Inflammatory macrophage treated with lipopolysaccharide for 4 hours (primary cell): ENCODE results near the gene ANK3.
A peak's percentile ranks its signal among the peaks of the same experiment; 100 is the strongest.

Experiments
- DNase-seq: peaks from one replicate; pipeline ENCODE4 v3.0.0-alpha.2; 2020

The ANK3 gene

DNA sequence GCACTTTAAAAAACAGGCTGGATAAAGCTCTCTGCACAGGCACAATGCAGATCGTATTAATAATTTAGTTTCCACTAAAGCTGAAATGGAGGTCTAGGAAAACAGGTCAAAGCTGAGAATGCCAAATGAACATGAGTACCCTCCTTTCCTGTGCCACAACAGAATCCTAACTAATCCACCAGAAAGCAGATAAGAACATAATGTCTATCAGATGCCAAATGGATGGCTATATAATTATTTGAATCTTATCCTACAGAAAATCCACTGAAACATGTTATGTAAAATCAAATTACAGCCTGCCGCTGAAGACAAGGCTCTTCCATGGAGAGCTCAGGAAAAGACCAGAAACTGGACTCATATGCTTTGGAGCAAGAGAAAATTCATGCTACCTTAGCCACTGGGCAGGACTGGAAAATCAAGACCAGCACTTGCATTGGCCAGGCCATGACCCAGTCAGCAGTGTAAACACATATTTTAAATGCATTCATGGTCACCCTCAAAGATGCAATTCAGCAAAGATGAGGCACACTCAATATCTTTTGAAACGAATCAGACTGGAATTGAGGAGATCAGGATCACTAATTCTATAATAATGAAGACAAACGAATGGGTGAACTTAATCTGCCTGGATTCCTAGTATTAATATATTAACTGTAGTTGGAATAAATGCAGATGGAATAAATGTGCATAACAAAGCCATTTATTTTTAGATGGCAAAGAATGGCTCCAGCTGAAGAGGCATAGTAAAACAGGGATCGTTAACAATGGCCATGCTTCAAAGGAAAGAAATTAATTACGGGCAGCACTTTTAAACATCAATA, 13.2 kb downstream of the ANK3 start:
- no peak for DNase-seq

- DNase-seq: no peak
These were observed 14.2 kb downstream of the ANK3 start for GRCh38 chr10:60375293-60376004.

- DNase-seq: peak; percentile 58
These were observed 14.8 kb downstream of the ANK3 start for GRCh38 chr10:60374836-60375235.

- DNase-seq: no peak
These were observed 17.2 kb downstream of the ANK3 start for GRCh38 chr10:60372436-60372835.

DNA sequence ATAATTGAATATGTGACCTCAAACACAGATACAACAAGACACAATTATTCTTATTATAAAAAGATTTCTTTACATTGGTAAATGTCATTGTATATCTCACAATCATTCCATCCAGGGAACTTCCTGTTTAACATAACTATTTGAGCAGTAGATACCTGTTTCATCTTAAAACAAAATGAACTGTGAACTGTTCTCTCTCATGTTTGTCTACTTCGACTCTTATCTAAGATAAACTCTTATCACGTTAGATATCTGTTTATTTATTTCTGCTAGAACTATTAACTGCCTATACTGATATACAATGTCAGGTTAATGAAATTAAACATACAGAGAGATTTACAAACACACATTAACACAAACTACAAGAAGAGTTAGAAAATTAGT, 20.1 kb downstream of the ANK3 start:
- no peak for DNase-seq

- DNase-seq: no peak
These were observed 20.7 kb downstream of the ANK3 start for GRCh38 chr10:60368875-60369546.

GRCh38 chr10:60367901-60368300, 21.8 kb downstream of the ANK3 start:
- no peak for DNase-seq

- DNase-seq: no peak
These were observed 22.2 kb downstream of the ANK3 start for GRCh38 chr10:60367431-60367830.

GRCh38 chr10:60367024-60367423, 22.7 kb downstream of the ANK3 start:
- DNase-seq: no peak

DNA sequence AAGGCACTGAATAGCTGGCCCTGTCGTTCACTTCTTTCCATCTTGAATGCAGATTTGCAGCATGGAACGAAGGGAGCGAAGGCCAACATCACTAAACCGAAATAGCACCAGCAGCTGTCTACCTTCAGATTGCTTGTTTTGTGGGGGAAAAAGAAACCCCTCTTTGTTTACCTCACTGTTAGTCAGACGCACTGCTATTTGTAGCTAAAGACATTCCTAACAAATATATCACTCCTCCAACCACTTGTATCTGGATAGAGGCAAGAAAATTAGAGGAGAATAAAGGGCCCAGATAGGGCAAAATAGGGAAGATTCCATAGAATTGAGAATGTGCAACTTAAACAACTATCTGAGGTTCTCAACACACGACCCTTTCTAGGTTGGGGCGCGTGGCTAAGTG, 26.5 kb downstream of the ANK3 start:
- no peak for DNase-seq

GRCh38 chr10:60362461-60362860, 27.2 kb downstream of the ANK3 start:
- no peak for DNase-seq

DNA sequence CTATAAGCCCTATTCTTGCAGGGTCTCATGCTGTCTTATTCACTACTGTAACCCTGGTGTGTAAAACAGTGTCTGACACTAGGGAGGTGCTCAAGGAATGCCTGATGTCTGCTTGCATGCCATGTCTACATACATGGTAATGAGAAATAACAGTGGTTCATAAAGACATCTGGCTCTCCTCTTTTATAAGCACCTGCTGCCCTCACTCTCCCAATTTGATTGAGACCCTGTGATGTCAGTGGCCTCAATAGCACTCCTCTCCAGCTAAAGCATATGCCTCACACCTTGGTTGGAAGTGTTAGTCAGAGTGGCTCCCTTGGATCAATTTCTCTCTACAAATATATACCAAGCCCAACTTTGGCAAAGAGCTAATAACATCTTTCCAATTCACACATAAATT, 30.6 kb downstream of the ANK3 start:
- no peak for DNase-seq

DNA sequence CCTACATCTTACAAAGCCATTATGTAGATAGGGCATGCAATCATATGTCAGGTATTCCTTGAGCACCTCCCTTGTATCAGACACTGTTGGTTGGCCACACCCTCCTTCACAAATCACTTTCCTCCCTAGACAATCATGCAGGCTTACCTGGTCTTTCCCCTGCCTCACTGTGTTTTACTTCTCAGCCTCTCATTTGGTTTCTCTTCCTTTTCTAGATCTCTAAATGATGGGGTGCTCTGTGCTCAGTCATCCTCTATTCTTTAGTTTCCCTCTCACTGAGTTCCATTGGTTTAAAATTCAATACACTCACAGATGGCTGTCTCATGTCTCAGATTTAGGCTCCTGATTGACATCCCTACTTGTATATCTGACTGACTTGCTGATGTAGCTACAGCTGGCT, 31.4 kb downstream of the ANK3 start:
- DNase-seq: no peak

DNA sequence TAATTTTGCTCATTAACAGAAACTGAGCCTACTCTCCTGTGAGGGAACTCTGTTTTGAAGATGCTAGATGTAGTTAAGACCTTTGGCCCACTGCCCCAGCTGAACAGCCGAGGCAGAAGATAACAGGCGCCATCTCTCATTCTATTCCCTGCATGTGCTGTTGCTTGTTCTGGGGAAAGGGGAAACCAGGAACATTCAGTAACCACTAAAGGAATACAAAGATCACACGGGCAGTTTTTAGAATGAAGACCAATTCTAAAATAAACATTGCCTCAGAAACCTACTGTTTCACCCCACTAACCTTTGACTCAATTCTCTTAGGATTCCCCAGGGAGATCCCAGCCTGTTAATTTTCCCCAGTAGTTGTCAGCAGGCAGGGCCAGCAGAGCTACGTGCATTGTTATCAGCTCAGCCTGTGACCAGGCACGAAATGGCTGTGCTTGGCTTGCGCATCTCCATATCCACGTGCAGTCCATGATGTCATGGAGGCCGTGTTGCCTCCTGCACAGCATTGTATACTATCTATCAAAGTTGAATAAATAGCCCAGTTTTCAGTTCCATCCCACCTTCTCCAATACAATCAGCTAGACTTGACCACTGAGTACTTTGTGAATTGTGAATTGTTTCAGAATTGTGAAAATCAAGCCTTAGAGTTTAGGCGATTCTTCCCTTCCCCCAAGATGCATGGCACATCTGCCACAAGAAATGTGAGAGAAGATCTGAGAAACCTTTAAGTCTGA, 36.0 kb downstream of the ANK3 start:
- DNase-seq: no peak

DNA sequence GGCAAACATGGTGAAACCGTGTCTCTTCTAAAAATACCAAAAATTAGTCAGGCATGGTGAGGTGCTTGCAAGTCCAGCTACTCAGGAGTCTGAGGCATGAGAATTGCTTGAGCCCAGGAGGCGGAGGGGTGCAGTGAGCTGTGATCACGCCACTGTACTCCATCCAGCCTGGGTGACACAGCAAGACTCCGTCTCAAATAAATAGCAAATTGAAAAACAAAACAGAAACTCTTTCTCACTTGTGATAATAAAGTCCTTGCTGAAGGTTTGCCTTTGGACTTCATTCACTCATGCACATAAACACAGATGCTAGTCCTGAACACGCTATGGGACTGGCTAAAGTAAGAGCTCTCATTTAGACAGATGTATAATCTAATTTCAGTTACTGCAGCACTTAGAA, 37.6 kb downstream of the ANK3 start:
- DNase-seq: no peak

DNA sequence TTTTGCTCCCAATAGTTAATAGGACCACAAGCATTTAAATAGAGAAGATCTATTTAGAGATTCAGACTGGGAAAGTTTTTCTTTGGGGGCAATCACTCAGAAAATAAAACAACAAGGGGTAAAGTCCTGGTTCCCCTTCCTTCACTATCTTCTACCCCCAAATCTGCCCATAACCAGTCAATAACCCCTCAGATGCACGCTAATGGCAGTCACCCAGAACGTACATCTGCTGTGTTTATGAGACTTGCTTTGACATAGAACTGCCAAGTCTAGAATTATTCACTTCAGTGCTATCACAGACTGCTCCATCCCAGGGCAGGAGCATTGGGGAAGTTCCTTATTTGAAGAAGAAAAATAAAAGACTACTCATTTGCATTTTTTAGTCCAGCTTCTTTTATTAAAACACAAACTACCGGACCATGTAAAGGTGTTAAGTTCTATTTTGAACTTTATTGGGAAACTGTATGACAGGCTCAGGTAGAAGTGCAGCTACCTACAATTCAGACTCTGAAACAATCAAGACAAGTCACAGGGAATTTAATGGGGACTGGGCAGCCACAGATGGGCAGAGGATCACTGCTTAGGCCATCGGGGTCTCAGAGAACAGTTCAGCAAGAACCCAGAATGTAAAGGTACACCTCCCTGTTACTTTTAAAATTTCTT, 38.4 kb downstream of the ANK3 start:
- no peak for DNase-seq

DNA sequence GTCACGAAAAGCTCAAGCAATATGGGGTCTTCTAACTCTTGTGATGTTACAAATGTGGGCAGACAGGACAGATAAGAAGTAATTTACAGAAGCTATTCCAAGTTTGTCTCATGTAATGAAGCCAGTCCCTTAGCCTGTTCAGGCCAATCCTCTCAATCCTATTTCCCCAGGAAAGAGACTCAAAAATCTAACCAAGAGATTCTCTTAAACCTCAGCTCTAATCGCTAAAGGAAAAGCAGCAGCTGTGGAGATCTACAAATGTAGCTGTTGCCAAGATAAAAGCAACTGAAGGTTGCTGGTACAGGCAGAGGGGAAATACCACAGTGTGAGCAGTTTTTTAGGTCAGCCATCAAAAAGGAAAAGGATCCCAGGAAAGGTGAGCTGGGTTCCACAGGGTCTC, 39.3 kb downstream of the ANK3 start:
- no peak for DNase-seq

- DNase-seq: no peak
These were observed 40.2 kb downstream of the ANK3 start for GRCh38 chr10:60349426-60349825.

DNA sequence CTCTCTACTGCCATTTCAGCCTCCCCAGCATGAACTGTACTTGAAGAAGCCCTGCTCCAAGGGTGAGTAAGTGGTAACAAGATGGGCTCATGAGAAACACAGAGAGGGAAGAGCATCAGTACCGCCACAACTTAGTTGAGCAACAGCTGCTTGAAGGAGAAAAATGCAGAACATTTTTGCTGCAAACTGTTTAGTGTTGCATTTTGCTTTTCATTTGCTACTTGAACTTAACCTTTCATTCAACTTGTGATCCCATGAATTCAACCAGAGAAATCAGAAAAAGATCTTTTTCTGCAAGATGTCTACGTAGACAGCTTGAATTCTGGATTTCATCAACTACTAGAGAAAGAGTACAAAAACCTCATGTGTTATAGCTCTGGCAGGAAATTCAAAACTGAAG, 40.7 kb downstream of the ANK3 start:
- DNase-seq: no peak

GRCh38 chr10:60347270-60347669, 42.4 kb downstream of the ANK3 start:
- no peak for DNase-seq

DNA sequence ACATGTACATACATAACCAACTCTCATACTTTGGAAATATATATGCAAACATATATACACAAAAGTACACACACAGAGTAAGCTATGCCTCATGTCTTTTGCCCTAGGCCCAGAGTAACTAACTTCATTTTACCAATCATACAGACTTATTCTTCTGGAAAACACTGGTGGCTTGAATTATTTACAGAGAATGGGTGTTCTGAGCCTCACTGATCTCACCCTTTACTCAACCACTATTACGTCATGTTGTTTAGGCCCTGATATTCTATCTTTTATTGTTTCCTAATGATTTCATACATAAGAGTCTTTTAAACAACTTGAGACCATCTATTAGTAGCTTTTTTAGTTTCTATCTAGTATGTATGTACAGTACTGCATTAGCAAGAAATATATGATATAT, 43.0 kb downstream of the ANK3 start:
- DNase-seq: no peak

DNA sequence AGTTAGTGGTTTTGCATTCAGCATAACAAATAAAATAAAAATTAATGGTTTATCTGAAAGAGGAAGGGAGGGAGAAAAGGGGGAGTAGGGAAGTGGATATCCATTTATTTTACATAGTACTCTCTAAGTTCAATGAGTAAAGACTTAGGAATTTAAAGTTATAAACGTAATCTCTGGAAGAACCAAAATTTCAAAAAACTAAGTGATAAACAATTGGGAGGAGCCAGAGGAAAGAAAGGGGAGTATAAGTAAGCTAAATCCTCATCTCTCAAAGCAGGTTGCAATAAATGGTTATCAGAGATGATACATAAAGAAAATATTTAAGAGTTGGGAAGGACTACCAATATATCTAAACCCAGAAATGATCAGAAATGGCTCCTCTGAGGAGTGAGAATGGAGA, 46.4 kb downstream of the ANK3 start:
- DNase-seq: no peak

GRCh38 chr10:60341969-60342368, 47.7 kb downstream of the ANK3 start:
- no peak for DNase-seq
